GM12878 (cell line): ENCODE measurements around the gene PTPRN2. TPM values are rescaled to one million over a fixed set of nuclear protein-coding genes. Genes with fewer than 3 reads are reported as not detected.

ENCODE experiments used
- ATF7 ChIP-seq: fragments of 450-650 bp; IDR thresholded peaks from 2 replicates; pipeline ENCODE4 v1.6.1; 2016; ENCODE audit warnings: low read depth, mild to moderate bottlenecking
- CEBPB ChIP-seq, 2 experiments: fragments of 150-350 bp in 1 of 2; IDR thresholded peaks; 2 replicates each; pipeline ENCODE4 v1.6.1; 2012 to 2014; ENCODE audit warnings: low read depth in 2 of 2, low read length in 2 of 2, borderline replicate concordance in 1 of 2, inconsistent platforms in 1 of 2
- CEBPZ ChIP-seq: fragments of 150-350 bp; IDR thresholded peaks from 2 replicates; pipeline ENCODE4 v1.6.1; 2016; ENCODE audit warnings: low read depth, low read length
- CREM ChIP-seq: IDR thresholded peaks from 2 replicates; pipeline ENCODE4 v1.6.1; 2014; ENCODE audit warnings: antibody characterized with exemption, low read depth
- CTCF ChIP-seq, 3 experiments: IDR thresholded peaks in 2 of 3; conservative IDR thresholded peaks in 1 of 3; 2 replicates each; pipeline ENCODE4 v1.5.1; 2011; ENCODE audit warnings: low read depth in 3 of 3, low read length in 3 of 3, mild to moderate bottlenecking in 3 of 3, control low read depth in 2 of 3, moderate library complexity in 2 of 3, inconsistent platforms in 1 of 3, mixed read lengths in 1 of 3; ENCODE audit not compliant: control insufficient read depth in 2 of 3, insufficient read depth in 1 of 3; ENCODE audit errors: extremely low read depth in 1 of 3
- ETV6 ChIP-seq, 2 experiments: fragments of 450-650 bp in 1 of 2; IDR thresholded peaks in 1 of 2; conservative IDR thresholded peaks in 1 of 2; 2 replicates each; pipeline ENCODE4 v1.6.1; 2014; ENCODE audit warnings: antibody characterized with exemption in 1 of 2, borderline replicate concordance in 1 of 2, low read depth in 1 of 2, mild to moderate bottlenecking in 1 of 2, moderate library complexity in 1 of 2
- GATAD2B ChIP-seq: fragments of 450-650 bp; conservative IDR thresholded peaks from 2 replicates; pipeline ENCODE4 v1.6.1; 2017; ENCODE audit warnings: low read depth, mild to moderate bottlenecking, moderate library complexity
- KAT2A ChIP-seq: conservative IDR thresholded peaks from 2 replicates; pipeline ENCODE4 v1.6.1; 2011; ENCODE audit warnings: low read depth, low read length; ENCODE audit not compliant: control insufficient read depth
- MEF2A ChIP-seq: IDR thresholded peaks from 2 replicates; pipeline ENCODE4 v1.6.1; 2011; ENCODE audit warnings: low read depth, mild to moderate bottlenecking, low read length, moderate library complexity; ENCODE audit not compliant: insufficient read depth
- NR2F1 ChIP-seq: fragments of 450-650 bp; conservative IDR thresholded peaks from 2 replicates; pipeline ENCODE4 v1.6.1; 2017; ENCODE audit warnings: mild to moderate bottlenecking
- PBX3 ChIP-seq: IDR thresholded peaks from 2 replicates; pipeline ENCODE4 v1.6.1; 2011; ENCODE audit warnings: mild to moderate bottlenecking, low read depth, low read length, moderate library complexity; ENCODE audit not compliant: insufficient replicate concordance
- SRF ChIP-seq, 2 experiments: IDR thresholded peaks; 2 replicates each; pipeline ENCODE4 v1.6.1; 2011; ENCODE audit warnings: low read depth in 2 of 2, low read length in 2 of 2, mild to moderate bottlenecking in 1 of 2, moderate library complexity in 1 of 2
- polyA plus RNA-seq, 11 experiments: library from polyadenylated mRNA; depleted of rRNA in 4 of 11; unstranded in 6 of 11; stranded (reverse) in 5 of 11; fragments of >200 nt; fragmentation: Nextera tagmentation in 4 of 11; fragmentation: Illumina TruSeq in 1 of 11; extraction: Ambion mirVana in 4 of 11; extraction: Trizol in 1 of 11; gene quantifications; 1 replicate in 1 of 11; 2 replicates in 10 of 11; pipeline versions ENCODE4 v1.2.1 to v1.2.3, GENCODE V29; 2011 to 2016; ENCODE audit warnings: inconsistent platforms in 2 of 11, missing spikeins in 2 of 11, low read depth in 1 of 11
- total RNA-seq, 4 experiments: library from RNA; depleted of rRNA in 3 of 4; stranded (reverse); fragments of >200 nt in 3 of 4; fragmentation: Illumina TruSeq in 1 of 4; extraction: Trizol in 1 of 4; gene quantifications; 2 replicates each; pipeline versions ENCODE4 v1.2.1 to v1.2.3, GENCODE V29; 2013 to 2021
- TF ChIP-seq, protein P1 (sequence below): fragments of 450-650 bp; IDR thresholded peaks from 2 replicates; pipeline ENCODE4 v1.6.1; 2017; ENCODE audit warnings: low read depth, mild to moderate bottlenecking, moderate library complexity
- TF ChIP-seq, protein P2 (sequence below): IDR thresholded peaks from 2 replicates; pipeline ENCODE4 v1.6.1; 2011; ENCODE audit warnings: borderline replicate concordance, low read depth, mild to moderate bottlenecking, moderate library complexity, mixed read lengths, low read length; ENCODE audit not compliant: insufficient read depth; ENCODE audit errors: extremely low read length

Gene PTPRN2
- total and polyA plus RNA-seq, 10 of the 15 experiments (the other 5 are each of a cell fraction or from before 2014, with no cell fraction given), result 5.4 TPM; not detected in 9

DNA sequence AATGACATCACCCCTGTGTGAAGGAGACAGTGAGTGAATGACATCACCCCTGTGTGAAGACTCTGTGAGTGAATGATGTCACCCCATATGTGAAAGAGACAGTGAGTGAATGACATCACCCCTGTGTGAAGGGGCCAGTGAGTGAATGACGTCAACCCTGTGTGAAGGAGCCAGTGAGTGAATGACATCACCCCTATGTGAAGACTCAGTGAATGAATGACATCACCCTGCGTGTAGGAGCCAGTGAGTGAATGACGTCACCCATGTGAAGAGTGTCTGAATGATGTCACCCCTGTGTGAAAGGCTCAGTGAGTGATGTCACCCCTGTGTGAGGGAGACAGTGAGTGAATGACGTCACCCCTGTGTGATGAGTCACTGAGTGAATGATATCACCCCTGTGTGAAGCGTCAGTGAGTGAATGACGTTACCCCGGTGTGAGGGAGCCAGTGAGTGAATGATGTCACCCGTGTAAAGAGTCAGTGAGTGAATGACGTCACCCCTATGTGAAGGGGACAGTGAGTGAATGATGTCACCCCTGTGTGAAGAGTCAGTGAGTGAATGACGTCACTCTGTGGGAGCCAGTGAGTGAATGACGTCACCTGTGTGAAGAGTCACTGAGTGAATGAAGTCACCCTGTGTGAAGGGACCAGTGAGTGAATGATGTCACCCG lies 478.1 kb downstream of the PTPRN2 start (continued):
- TF ChIP-seq CEBPZ (no peak), CEBPB (IDR thresholded peaks at IDR 0.05; ENCODE audit: borderline replicate concordance in 1 of 2, low read depth in 2 of 2, low read length in 2 of 2) (no peak), MEF2A (no peak), GATAD2B (no peak), KAT2A (no peak), CTCF (IDR thresholded peaks at IDR 0.05 in 2 of 3, conservative IDR thresholded peaks at IDR 0.05 in 1 of 3; ENCODE audit: control insufficient read depth in 2 of 3, extremely low read depth in 1 of 3, insufficient read depth in 1 of 3, low read depth in 3 of 3, low read length in 3 of 3) (no peak), CREM (peak; percentile 36; the same call in 1 of the 2 replicates), ETV6 (conservative IDR thresholded peaks at IDR 0.05 in 1 of 2, IDR thresholded peaks at IDR 0.05 in 1 of 2; ENCODE audit: borderline replicate concordance in 1 of 2, low read depth in 1 of 2) (no peak), NR2F1 (no peak), SRF (IDR thresholded peaks at IDR 0.05; ENCODE audit: low read depth in 2 of 2, low read length in 2 of 2) (no peak), ATF7 (peak; percentile 78), PBX3 (no peak)
- TF ChIP-seq, protein P1, sequence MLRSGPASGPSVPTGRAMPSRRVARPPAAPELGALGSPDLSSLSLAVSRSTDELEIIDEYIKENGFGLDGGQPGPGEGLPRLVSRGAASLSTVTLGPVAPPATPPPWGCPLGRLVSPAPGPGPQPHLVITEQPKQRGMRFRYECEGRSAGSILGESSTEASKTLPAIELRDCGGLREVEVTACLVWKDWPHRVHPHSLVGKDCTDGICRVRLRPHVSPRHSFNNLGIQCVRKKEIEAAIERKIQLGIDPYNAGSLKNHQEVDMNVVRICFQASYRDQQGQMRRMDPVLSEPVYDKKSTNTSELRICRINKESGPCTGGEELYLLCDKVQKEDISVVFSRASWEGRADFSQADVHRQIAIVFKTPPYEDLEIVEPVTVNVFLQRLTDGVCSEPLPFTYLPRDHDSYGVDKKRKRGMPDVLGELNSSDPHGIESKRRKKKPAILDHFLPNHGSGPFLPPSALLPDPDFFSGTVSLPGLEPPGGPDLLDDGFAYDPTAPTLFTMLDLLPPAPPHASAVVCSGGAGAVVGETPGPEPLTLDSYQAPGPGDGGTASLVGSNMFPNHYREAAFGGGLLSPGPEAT, result no peak
- TF ChIP-seq, protein P2, sequence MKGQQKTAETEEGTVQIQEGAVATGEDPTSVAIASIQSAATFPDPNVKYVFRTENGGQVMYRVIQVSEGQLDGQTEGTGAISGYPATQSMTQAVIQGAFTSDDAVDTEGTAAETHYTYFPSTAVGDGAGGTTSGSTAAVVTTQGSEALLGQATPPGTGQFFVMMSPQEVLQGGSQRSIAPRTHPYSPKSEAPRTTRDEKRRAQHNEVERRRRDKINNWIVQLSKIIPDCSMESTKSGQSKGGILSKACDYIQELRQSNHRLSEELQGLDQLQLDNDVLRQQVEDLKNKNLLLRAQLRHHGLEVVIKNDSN, result no peak
